ENCODE measurements around the gene G6PC1. TPM values are rescaled to one million over a fixed set of nuclear protein-coding genes. Genes with fewer than 3 reads are reported as not detected.
"Not testable (repeated sequence)": the region's sequence is repeated elsewhere in the genome, so short reads cannot be mapped to it uniquely, and the experiment has no call there.

G6PC1 gene
- total RNA-seq, 1 experiment from 2014 or later: 0.10 TPM

DNA sequence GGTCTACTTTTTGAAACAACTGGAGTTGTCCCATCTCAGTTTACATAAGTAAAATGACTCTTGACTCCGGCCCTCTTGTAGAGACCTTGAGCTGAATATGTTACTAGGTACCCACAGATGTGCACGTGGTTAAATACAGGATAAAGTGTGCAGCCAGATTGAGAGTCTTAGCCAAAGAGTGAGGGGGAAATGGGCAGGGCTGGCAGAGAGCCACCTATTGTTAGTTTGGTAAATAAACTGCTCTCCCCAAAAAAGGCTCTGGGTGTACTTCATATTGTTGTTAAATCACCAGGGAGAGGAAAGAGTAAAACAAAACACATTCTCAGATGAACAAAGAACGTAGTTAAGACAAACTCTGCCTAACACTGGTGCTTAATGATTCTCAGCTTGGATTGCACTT lies 20.3 kb downstream of the G6PC1 start:
- H3K79me2 ChIP-seq (ENCODE audit: insufficient read depth, low read length): no peaks in the 10 kb centered on the region
- no peaks in the 10 kb centered on the region for H4K20me1 ChIP-seq (ENCODE audit: insufficient read depth)
- no peaks in the 10 kb centered on the region for H3K4me1 ChIP-seq (ENCODE audit: control insufficient read depth in 1 of 2, insufficient read depth in 2 of 2, low read length in 2 of 2)
- H3K27me3 ChIP-seq (ENCODE audit: insufficient read depth, low read length): 0 out of 2 replicates have a peak, but pooled peaks cover 5% of the 10 kb centered on the region
- ChIA-PET RAD21 (ENCODE audit: low non-redundant PET in 1 of 2, low total read pairs in 2 of 2, uncharacterized antibody in 2 of 2, unreplicated experiment in 2 of 2) (no interaction called here), POLR2A (no interaction called here), CTCF (no interaction called here)
- H3K9me3 ChIP-seq (ENCODE audit: control insufficient read depth in 1 of 2, insufficient read depth in 1 of 2, low read depth in 1 of 2, low read length in 2 of 2): no peaks in the 10 kb centered on the region
- no peak overlapping the region for H2AFZ ChIP-seq (ENCODE audit: low read depth, low read length, poor library complexity, severe bottlenecking)
- DNase-seq (ENCODE audit: low read depth, low spot score) (no peak), ATAC-seq (no peak)
- H3K9me2 ChIP-seq (ENCODE audit: insufficient read depth): no peaks in the 10 kb centered on the region
- intact Hi-C loops (cut with micrococcal nuclease): no loop called here
- no peak overlapping the region for H3K4me3 ChIP-seq (replicated peaks in 1 of 2; ENCODE audit: low read depth in 1 of 2, low read length in 2 of 2)
- no peak overlapping the region for H3K9ac ChIP-seq (ENCODE audit: low read length)
- no peak overlapping the region for H3K4me2 ChIP-seq (ENCODE audit: low read length)
- no peak overlapping the region for H3K27ac ChIP-seq (ENCODE audit: low read depth, low read length)
- TF ChIP-seq CBX3 (IDR thresholded peaks at IDR 0.05; ENCODE audit: low read depth): no peak
- TF ChIP-seq SRF (IDR thresholded peaks at IDR 0.05; ENCODE audit: low read depth): no peak
- H3K36me3 ChIP-seq (ENCODE audit: control insufficient read depth in 1 of 2, insufficient read depth in 2 of 2, low read length in 2 of 2): no peaks in the 10 kb centered on the region
- BruUV-seq (replicated peaks): no TSS peak

DNA sequence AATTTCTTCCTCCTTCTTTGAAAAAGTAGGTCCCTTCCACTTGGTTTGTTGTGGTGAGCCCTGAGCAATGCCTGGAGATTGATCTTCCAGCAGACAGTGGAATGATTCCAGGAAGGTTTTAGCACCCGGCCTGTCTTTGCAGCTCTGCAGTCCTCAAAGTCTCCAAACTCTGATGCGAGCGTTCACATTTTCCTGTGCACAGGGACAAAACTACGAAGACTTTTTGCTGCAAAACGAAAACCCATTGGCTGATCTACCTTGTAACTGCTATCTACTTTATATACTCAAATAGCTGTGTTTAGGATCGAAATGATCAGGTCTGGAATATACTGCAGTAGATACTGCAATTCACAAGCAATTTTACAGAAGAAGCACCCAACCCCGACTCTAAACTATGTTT lies 21.7 kb downstream of the G6PC1 start:
- no peaks in the 10 kb centered on the region for H3K36me3 ChIP-seq (ENCODE audit: control insufficient read depth in 1 of 2, insufficient read depth in 2 of 2, low read length in 2 of 2)
- DNase-seq (ENCODE audit: low read depth, low spot score) (no peak), ATAC-seq (no peak)
- TF ChIP-seq, protein P1, sequence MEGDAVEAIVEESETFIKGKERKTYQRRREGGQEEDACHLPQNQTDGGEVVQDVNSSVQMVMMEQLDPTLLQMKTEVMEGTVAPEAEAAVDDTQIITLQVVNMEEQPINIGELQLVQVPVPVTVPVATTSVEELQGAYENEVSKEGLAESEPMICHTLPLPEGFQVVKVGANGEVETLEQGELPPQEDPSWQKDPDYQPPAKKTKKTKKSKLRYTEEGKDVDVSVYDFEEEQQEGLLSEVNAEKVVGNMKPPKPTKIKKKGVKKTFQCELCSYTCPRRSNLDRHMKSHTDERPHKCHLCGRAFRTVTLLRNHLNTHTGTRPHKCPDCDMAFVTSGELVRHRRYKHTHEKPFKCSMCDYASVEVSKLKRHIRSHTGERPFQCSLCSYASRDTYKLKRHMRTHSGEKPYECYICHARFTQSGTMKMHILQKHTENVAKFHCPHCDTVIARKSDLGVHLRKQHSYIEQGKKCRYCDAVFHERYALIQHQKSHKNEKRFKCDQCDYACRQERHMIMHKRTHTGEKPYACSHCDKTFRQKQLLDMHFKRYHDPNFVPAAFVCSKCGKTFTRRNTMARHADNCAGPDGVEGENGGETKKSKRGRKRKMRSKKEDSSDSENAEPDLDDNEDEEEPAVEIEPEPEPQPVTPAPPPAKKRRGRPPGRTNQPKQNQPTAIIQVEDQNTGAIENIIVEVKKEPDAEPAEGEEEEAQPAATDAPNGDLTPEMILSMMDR (IDR thresholded peaks at IDR 0.05 in 2 of 3, conservative IDR thresholded peaks at IDR 0.05 in 1 of 3; ENCODE audit: borderline replicate concordance in 1 of 3, insufficient read depth in 1 of 3, low read depth in 2 of 3, low read length in 2 of 3): no peak
- TF ChIP-seq CBX3 (IDR thresholded peaks at IDR 0.05; ENCODE audit: low read depth) (no peak), EZH2phosphoT487 (IDR thresholded peaks at IDR 0.05; ENCODE audit: borderline replicate concordance) (no peak), SRF (IDR thresholded peaks at IDR 0.05; ENCODE audit: low read depth) (no peak), JUND (IDR thresholded peaks at IDR 0.05) (no peak), EZH2 (IDR thresholded peaks at IDR 0.05) (no peak)
- TF ChIP-seq, protein P2, sequence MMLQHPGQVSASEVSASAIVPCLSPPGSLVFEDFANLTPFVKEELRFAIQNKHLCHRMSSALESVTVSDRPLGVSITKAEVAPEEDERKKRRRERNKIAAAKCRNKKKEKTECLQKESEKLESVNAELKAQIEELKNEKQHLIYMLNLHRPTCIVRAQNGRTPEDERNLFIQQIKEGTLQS (IDR thresholded peaks at IDR 0.05): no peak
- RAD21 ChIA-PET (ENCODE audit: low non-redundant PET in 1 of 2, low total read pairs in 2 of 2, uncharacterized antibody in 2 of 2, unreplicated experiment in 2 of 2): no interaction called here
- no peak overlapping the region for H3K4me2 ChIP-seq (ENCODE audit: low read length)
- no peaks in the 10 kb centered on the region for H3K79me2 ChIP-seq (ENCODE audit: insufficient read depth, low read length)
- H3K4me3 ChIP-seq (replicated peaks in 1 of 2; ENCODE audit: low read depth in 1 of 2, low read length in 2 of 2): no peak overlapping the region
- no peak overlapping the region for H3K27ac ChIP-seq (ENCODE audit: low read depth, low read length)
- POLR2A ChIA-PET: no interaction called here
- intact Hi-C loops (cut with micrococcal nuclease): no loop called here
- no peak overlapping the region for H3K9ac ChIP-seq (ENCODE audit: low read length)
- H3K9me3 ChIP-seq (ENCODE audit: control insufficient read depth in 1 of 2, insufficient read depth in 1 of 2, low read depth in 1 of 2, low read length in 2 of 2): no peaks in the 10 kb centered on the region
- no peaks in the 10 kb centered on the region for H4K20me1 ChIP-seq (ENCODE audit: insufficient read depth)
- H3K27me3 ChIP-seq (ENCODE audit: insufficient read depth, low read length): 0 out of 2 replicates have a peak, but pooled peaks cover 5% of the 10 kb centered on the region
- BruUV-seq (replicated peaks): no TSS peak
- CTCF ChIA-PET: no interaction called here
- no peaks in the 10 kb centered on the region for H3K9me2 ChIP-seq (ENCODE audit: insufficient read depth)
- H3K4me1 ChIP-seq (ENCODE audit: control insufficient read depth in 1 of 2, insufficient read depth in 2 of 2, low read length in 2 of 2): no peaks in the 10 kb centered on the region
- no peak overlapping the region for H2AFZ ChIP-seq (ENCODE audit: low read depth, low read length, poor library complexity, severe bottlenecking)

DNA sequence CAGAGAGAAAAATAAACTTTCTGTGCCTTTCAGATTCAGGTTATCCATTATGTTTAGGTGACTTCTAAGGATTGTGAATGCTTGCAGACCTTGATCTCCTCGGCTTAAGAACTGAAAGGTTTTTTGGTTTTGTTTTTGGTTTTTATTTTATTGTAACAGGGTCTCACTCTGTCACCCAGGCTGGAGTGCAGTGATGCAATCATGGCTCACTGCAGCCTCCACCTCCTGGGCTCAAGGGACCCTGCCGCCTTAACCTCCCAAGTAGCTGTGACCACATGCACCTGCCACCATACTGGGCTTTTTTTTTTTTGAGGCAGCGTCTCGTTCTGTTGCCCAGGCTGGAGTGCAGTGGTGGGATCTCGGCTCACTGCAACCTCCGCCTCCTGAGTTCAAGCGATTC lies 22.9 kb downstream of the G6PC1 start:
- H3K4me2 ChIP-seq (ENCODE audit: low read length); H4K20me1 ChIP-seq (ENCODE audit: insufficient read depth); H3K36me3 ChIP-seq (ENCODE audit: control insufficient read depth in 1 of 2, insufficient read depth in 2 of 2, low read length in 2 of 2); H3K4me1 ChIP-seq (ENCODE audit: control insufficient read depth in 1 of 2, insufficient read depth in 2 of 2, low read length in 2 of 2); POLR2A ChIA-PET; H2AFZ ChIP-seq (ENCODE audit: low read depth, low read length, poor library complexity, severe bottlenecking); H3K27me3 ChIP-seq (ENCODE audit: insufficient read depth, low read length); intact Hi-C loops (cut with micrococcal nuclease); ATAC-seq; H3K27ac ChIP-seq (ENCODE audit: low read depth, low read length); DNase-seq (ENCODE audit: low read depth, low spot score); H3K9ac ChIP-seq (ENCODE audit: low read length); CTCF ChIA-PET; H3K9me3 ChIP-seq (ENCODE audit: control insufficient read depth in 1 of 2, insufficient read depth in 1 of 2, low read depth in 1 of 2, low read length in 2 of 2); H3K9me2 ChIP-seq (ENCODE audit: insufficient read depth); BruUV-seq (replicated peaks); H3K4me3 ChIP-seq (replicated peaks in 1 of 2; ENCODE audit: low read depth in 1 of 2, low read length in 2 of 2); H3K79me2 ChIP-seq (ENCODE audit: insufficient read depth, low read length); RAD21 ChIA-PET (ENCODE audit: low non-redundant PET in 1 of 2, low total read pairs in 2 of 2, uncharacterized antibody in 2 of 2, unreplicated experiment in 2 of 2): not testable (repeated sequence)
